HCT116 (cell line): ENCODE results near the gene NT5E. TPM values are rescaled to one million over a fixed set of nuclear protein-coding genes. Genes with fewer than 3 reads are reported as not detected.

Experiments
- ATAC-seq: fragments of 200-7000 bp; cut with Tn5 transposase; 2 replicates; pipeline ENCODE4 v1.9.1; 2020; ENCODE audit warnings: mild to moderate bottlenecking, moderate library complexity
- BruUV-seq: library from RNA; stranded (reverse); fragments of 400-500 nt; replicated peaks from 2 replicates; lab custom pipeline; 2021; lab: Mats Ljungman, UMichigan
- CTCF ChIA-PET: fragments of 300-600 bp; sonication (Branson Sonifier 250); formaldehyde crosslinking; loops from one replicate; lab custom pipeline; 2021; ENCODE audit warnings: antibody characterized with exemption; lab: Charles Lee
- POLR2A ChIA-PET: fragments of 300-600, 350-600 bp; sonication (Branson Sonifier 250); formaldehyde crosslinking; loops from one replicate; lab custom pipeline; 2021; ENCODE audit warnings: antibody characterized with exemption; lab: Charles Lee
- RAD21 ChIA-PET, 2 experiments: fragments of 300-600 bp; sonication (Branson Sonifier 250); formaldehyde crosslinking; loops; one replicate each; lab custom pipeline; 2023; ENCODE audit warnings: low total read pairs in 2 of 2; ENCODE audit not compliant: uncharacterized antibody in 2 of 2, unreplicated experiment in 2 of 2, low non-redundant PET in 1 of 2; lab: Charles Lee
- DNase-seq: peaks from one replicate; pipeline ENCODE4 v3.0.0-alpha.2; 2010; ENCODE audit warnings: low read depth, low spot score
- H2AFZ ChIP-seq: fragments of 200-600 bp; shearing (Covaris generic), sonication (generic); 2 replicates; pipeline ENCODE4 v1.6.1; 2017; ENCODE audit warnings: low read depth, mixed run types, mixed read lengths, antibody characterized with exemption, low read length; ENCODE audit not compliant: poor library complexity, severe bottlenecking
- H3K27ac ChIP-seq: 2 replicates; pipeline ENCODE4 v1.5.1; 2012; ENCODE audit warnings: low read depth, low read length
- H3K27me3 ChIP-seq: fragments of 200-600 bp; sonication (generic); 2 replicates; pipeline ENCODE4 v1.6.1; 2016; ENCODE audit warnings: mixed run types, low read length, mixed read lengths; ENCODE audit not compliant: insufficient read depth
- H3K36me3 ChIP-seq, 2 experiments: fragments of 200-500 bp in 1 of 2; fragments of 200-600 bp in 1 of 2; sonication (Bioruptor generic) in 1 of 2; sonication (generic) in 1 of 2; 2 replicates each; pipeline versions ENCODE4 v1.5.1 to v1.6.1; 2014 to 2016; ENCODE audit warnings: low read length in 2 of 2, inconsistent platforms in 1 of 2, mixed read lengths in 1 of 2, mixed run types in 1 of 2; ENCODE audit not compliant: insufficient read depth in 2 of 2, control insufficient read depth in 1 of 2
- H3K4me1 ChIP-seq, 2 experiments: fragments of 200-600 bp in 1 of 2; sonication (generic) in 1 of 2; 2 replicates each; pipeline versions ENCODE4 v1.5.1 to v1.6.1; 2012 to 2017; ENCODE audit warnings: low read length in 2 of 2, inconsistent platforms in 1 of 2, mild to moderate bottlenecking in 1 of 2, mixed read lengths in 1 of 2, mixed run types in 1 of 2, moderate library complexity in 1 of 2; ENCODE audit not compliant: insufficient read depth in 2 of 2, control insufficient read depth in 1 of 2
- H3K4me2 ChIP-seq: fragments of 200-600 bp; sonication (generic); 2 replicates; pipeline ENCODE4 v1.6.1; 2017; ENCODE audit warnings: mixed run types, low read length, mixed read lengths
- H3K4me3 ChIP-seq, 2 experiments: fragments of 200-600 bp in 1 of 2; sonication (generic) in 1 of 2; replicated peaks in 1 of 2; 2 replicates each; pipeline ENCODE4 v1.5.1; 2011 to 2016; ENCODE audit warnings: low read length in 2 of 2, control low read depth in 1 of 2, low read depth in 1 of 2, mild to moderate bottlenecking in 1 of 2, mixed read lengths in 1 of 2, mixed run types in 1 of 2
- H3K79me2 ChIP-seq: fragments of 200-600 bp; sonication (generic); 2 replicates; pipeline ENCODE4 v1.6.1; 2017; ENCODE audit warnings: mild to moderate bottlenecking, mixed run types, low read length, moderate library complexity, mixed read lengths; ENCODE audit not compliant: insufficient read depth
- H3K9ac ChIP-seq: fragments of 200-600 bp; sonication (generic); 2 replicates; pipeline ENCODE4 v1.6.1; 2016; ENCODE audit warnings: low read length, mixed read lengths
- H3K9me2 ChIP-seq: fragments of 200-600 bp; sonication (generic), shearing (Covaris generic); 2 replicates; pipeline ENCODE4 v1.6.1; 2017; ENCODE audit warnings: mixed run types, mild to moderate bottlenecking, moderate library complexity; ENCODE audit not compliant: insufficient read depth
- H3K9me3 ChIP-seq, 2 experiments: fragments of 200-500 bp in 1 of 2; fragments of 200-600 bp in 1 of 2; sonication (Bioruptor generic) in 1 of 2; sonication (generic) in 1 of 2; 2 replicates each; pipeline ENCODE4 v1.6.1; 2014 to 2017; ENCODE audit warnings: low read length in 2 of 2, mixed read lengths in 2 of 2, inconsistent platforms in 1 of 2, low read depth in 1 of 2, mild to moderate bottlenecking in 1 of 2, mixed run types in 1 of 2, moderate library complexity in 1 of 2; ENCODE audit not compliant: control insufficient read depth in 1 of 2, insufficient read depth in 1 of 2
- H4K20me1 ChIP-seq: fragments of 200-600 bp; sonication (generic), shearing (Covaris generic); 2 replicates; pipeline ENCODE4 v1.6.1; 2017; ENCODE audit warnings: mixed run types, mild to moderate bottlenecking, moderate library complexity; ENCODE audit not compliant: insufficient read depth
- ATF3 ChIP-seq: IDR thresholded peaks from 2 replicates; pipeline ENCODE4 v1.6.1; 2012
- EZH2 ChIP-seq: fragments of 200-600 bp; sonication (generic); IDR thresholded peaks from 2 replicates; pipeline ENCODE4 v1.6.1; 2017; ENCODE audit warnings: antibody characterized with exemption, mixed run types
- FOSL1 ChIP-seq: IDR thresholded peaks from 2 replicates; pipeline ENCODE4 v1.6.1; 2012; ENCODE audit warnings: low read depth
- RAD21 ChIP-seq: IDR thresholded peaks from 2 replicates; pipeline ENCODE4 v1.6.1; 2012; ENCODE audit warnings: low read depth, mild to moderate bottlenecking
- intact Hi-C: fragments of 100-400 bp; cut with micrococcal nuclease; formaldehyde crosslinking; loops from 2 replicates; pipeline ENCODE4 v1.10.0; 2022
- total RNA-seq: library from RNA; stranded (reverse); gene quantifications from one replicate; pipeline ENCODE4 v1.2.1, GENCODE V29; 2021; ENCODE audit not compliant: unreplicated experiment
- TF ChIP-seq, protein P1 (sequence below), 3 experiments: fragments of 200-600 bp in 1 of 3; sonication (generic) in 1 of 3; IDR thresholded peaks in 2 of 3; conservative IDR thresholded peaks in 1 of 3; 2 replicates each; pipeline ENCODE4 v1.5.1; 2012 to 2017; ENCODE audit warnings: low read depth in 2 of 3, low read length in 2 of 3, antibody characterized with exemption in 1 of 3, borderline replicate concordance in 1 of 3, control low read depth in 1 of 3, mild to moderate bottlenecking in 1 of 3, mixed read lengths in 1 of 3, mixed run types in 1 of 3, moderate library complexity in 1 of 3; ENCODE audit not compliant: insufficient read depth in 1 of 3

Gene NT5E
- total RNA-seq, 1 experiment from 2014 or later, result 68.2 TPM

DNA sequence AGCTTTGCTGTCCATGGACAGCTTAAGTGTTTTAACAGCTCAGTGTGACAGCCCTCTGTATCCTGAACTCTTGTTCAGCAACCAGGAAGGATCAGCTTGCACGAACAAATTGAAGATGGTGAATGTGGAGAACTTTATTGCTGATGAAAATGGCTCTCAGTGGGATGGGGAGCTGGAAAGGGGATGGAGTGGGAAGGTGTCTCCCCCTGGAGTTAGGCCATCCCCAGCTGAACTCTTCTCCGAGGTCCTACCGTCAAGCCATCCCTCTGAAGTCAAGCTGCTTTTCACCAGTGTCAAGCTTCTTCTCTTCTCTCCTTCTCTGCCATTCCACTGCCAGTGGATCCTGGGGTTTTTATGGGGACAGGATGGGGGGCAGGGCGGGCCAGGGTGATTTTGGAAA is 26.6 kb downstream of the NT5E start:
- H3K4me3 ChIP-seq, result no peak overlapping the region
- BruUV-seq, result no TSS peak
- no peak overlapping the region for H3K4me2 ChIP-seq
- TF ChIP-seq ATF3 (no peak), RAD21 (peak; percentile 48), FOSL1 (no peak)
- TF ChIP-seq, protein P1, sequence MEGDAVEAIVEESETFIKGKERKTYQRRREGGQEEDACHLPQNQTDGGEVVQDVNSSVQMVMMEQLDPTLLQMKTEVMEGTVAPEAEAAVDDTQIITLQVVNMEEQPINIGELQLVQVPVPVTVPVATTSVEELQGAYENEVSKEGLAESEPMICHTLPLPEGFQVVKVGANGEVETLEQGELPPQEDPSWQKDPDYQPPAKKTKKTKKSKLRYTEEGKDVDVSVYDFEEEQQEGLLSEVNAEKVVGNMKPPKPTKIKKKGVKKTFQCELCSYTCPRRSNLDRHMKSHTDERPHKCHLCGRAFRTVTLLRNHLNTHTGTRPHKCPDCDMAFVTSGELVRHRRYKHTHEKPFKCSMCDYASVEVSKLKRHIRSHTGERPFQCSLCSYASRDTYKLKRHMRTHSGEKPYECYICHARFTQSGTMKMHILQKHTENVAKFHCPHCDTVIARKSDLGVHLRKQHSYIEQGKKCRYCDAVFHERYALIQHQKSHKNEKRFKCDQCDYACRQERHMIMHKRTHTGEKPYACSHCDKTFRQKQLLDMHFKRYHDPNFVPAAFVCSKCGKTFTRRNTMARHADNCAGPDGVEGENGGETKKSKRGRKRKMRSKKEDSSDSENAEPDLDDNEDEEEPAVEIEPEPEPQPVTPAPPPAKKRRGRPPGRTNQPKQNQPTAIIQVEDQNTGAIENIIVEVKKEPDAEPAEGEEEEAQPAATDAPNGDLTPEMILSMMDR (IDR thresholded peaks at IDR 0.05 in 2 of 3, conservative IDR thresholded peaks at IDR 0.05 in 1 of 3; ENCODE audit: borderline replicate concordance in 1 of 3, insufficient read depth in 1 of 3, low read depth in 2 of 3, low read length in 2 of 3), result peak in 2 of 3 experiments; percentile 5 to 13; a peak in 1 of 6 replicates
- TF ChIP-seq, all 23 proteins: peak for 2
- no peaks in the 10 kb centered on the region for H3K79me2 ChIP-seq
- no peaks in the 10 kb centered on the region for H3K9me2 ChIP-seq
- intact Hi-C loops, result no loop called here
- peak; percentile 40; the same call in 1 of the 2 replicates for ATAC-seq
- ChIA-PET RAD21 (interaction anchor here in 1 of 2 experiments (1.0 kb wide), 1 partner anchor 122 kb away, joined by 4 read pairs; no protein-coding TSS in a partner anchor), CTCF (no interaction called here), POLR2A (no interaction called here)
- peaks cover 0 to 32% of the 10 kb centered on the region in 2 experiments; a peak in 2 of 4 replicates for H3K4me1 ChIP-seq
- no peaks in the 10 kb centered on the region for H3K27me3 ChIP-seq
- peaks cover 0 to 10% of the 10 kb centered on the region in 2 experiments; a peak in 2 of 4 replicates for H3K36me3 ChIP-seq
- no peak overlapping the region for H3K27ac ChIP-seq
- H3K9me3 ChIP-seq, result no peaks in the 10 kb centered on the region
- DNase-seq, result no peak
- no peak overlapping the region for H3K9ac ChIP-seq
- no peak overlapping the region for H2AFZ ChIP-seq
- no peaks in the 10 kb centered on the region for H4K20me1 ChIP-seq

- H3K9me2 ChIP-seq, result no peaks in the 10 kb centered on the region
- TF ChIP-seq EZH2, result no peak
- TF ChIP-seq, all 23 proteins: peak for 0
- Histone ChIP-seq H4K20me1 (no peaks in the 10 kb centered on the region), H2AFZ (no peak overlapping the region), H3K4me3 (no peak overlapping the region), H3K27me3 (no peaks in the 10 kb centered on the region), H3K9ac (no peak overlapping the region), H3K27ac (no peak overlapping the region), H3K4me1 (peaks cover 0 to 27% of the 10 kb centered on the region in 2 experiments; a peak in 2 of 4 replicates), H3K79me2 (no peaks in the 10 kb centered on the region), H3K4me2 (no peak overlapping the region), H3K9me3 (no peaks in the 10 kb centered on the region), H3K36me3 (peaks cover 0 to 6% of the 10 kb centered on the region in 2 experiments; a peak in 1 of 4 replicates)
- POLR2A ChIA-PET, result interaction anchor here (1.3 to 1.9 kb wide), 2 partner anchors 10 to 15 kb away, joined by 5 to 9 read pairs; no protein-coding TSS in a partner anchor
- intact Hi-C loops, result no loop called here
- DNase-seq (no peak), ATAC-seq (no peak)
- no TSS peak for BruUV-seq
- RAD21 ChIA-PET, result no interaction called here
- CTCF ChIA-PET, result no interaction called here
Measured at GRCh38 chr6:85479208-85479607, 29.3 kb downstream of the NT5E start.
